Lung (tissue), 12 donors: ENCODE results near the gene TBC1D4. TPM values are rescaled to one million over a fixed set of nuclear protein-coding genes. Genes with fewer than 3 reads are reported as not detected.
A peak's percentile ranks its signal among the peaks of the same experiment; 100 is the strongest.

Source experiments
- ATAC-seq: fragments of 200-7000 bp; cut with Tn5 transposase; one replicate; pipeline ENCODE4 v1.9.1; 2020; ENCODE audit warnings: moderate number of reproducible peaks; ENCODE audit not compliant: insufficient read depth, low FRiP score
- DNase-seq, 3 donors: peaks; one replicate each; pipeline ENCODE4 v3.0.0-alpha.2; 2013 to 2017
- H3K27ac ChIP-seq, 2 donors: one replicate each; pipeline ENCODE4 v1.5.1; 2013; ENCODE audit warnings: mild to moderate bottlenecking in 2 of 2, moderate library complexity in 2 of 2, control low read depth in 1 of 2, inconsistent platforms in 1 of 2, low read depth in 1 of 2, low read length in 1 of 2
- H3K27me3 ChIP-seq, 3 donors: one replicate each; pipeline ENCODE4 v1.5.1; 2013; ENCODE audit warnings: low read length in 2 of 3; ENCODE audit not compliant: control insufficient read depth in 3 of 3, insufficient read depth in 3 of 3
- H3K36me3 ChIP-seq, 4 donors: one replicate each; pipeline ENCODE4 v1.5.1; 2013; ENCODE audit warnings: low read length in 4 of 4, mild to moderate bottlenecking in 1 of 4, moderate library complexity in 1 of 4; ENCODE audit not compliant: control insufficient read depth in 4 of 4, insufficient read depth in 4 of 4
- H3K4me1 ChIP-seq, 5 donors: one replicate each; pipeline ENCODE4 v1.5.1; 2013; ENCODE audit warnings: low read length in 5 of 5, mild to moderate bottlenecking in 2 of 5, moderate library complexity in 1 of 5; ENCODE audit not compliant: control insufficient read depth in 5 of 5, insufficient read depth in 5 of 5
- H3K4me3 ChIP-seq: one replicate; pipeline ENCODE4 v1.5.1; 2013; ENCODE audit warnings: mild to moderate bottlenecking, control low read depth, moderate library complexity
- H3K9ac ChIP-seq, 2 donors: one replicate each; pipeline ENCODE4 v1.5.1; 2013; ENCODE audit warnings: low read length in 2 of 2, control low read depth in 1 of 2; ENCODE audit not compliant: insufficient read depth in 1 of 2
- H3K9me3 ChIP-seq, 4 donors: one replicate each; pipeline ENCODE4 v1.5.1; 2013; ENCODE audit warnings: low read length in 3 of 4, mild to moderate bottlenecking in 1 of 4, moderate library complexity in 1 of 4; ENCODE audit not compliant: control insufficient read depth in 4 of 4, insufficient read depth in 3 of 4
- CTCF ChIP-seq: IDR thresholded peaks from 2 replicates; pipeline ENCODE4 v1.5.1; 2012; ENCODE audit warnings: mild to moderate bottlenecking; ENCODE audit errors: control extremely low read depth, extremely low read depth
- WGBS, 2 donors: extraction: QIAGEN DNeasy Blood & Tissue Kit; methylation state at CpG; one replicate each; pipeline ENCODE4 v1.1.7; 2013; 5-methylcytosine and 5-hydroxymethylcytosine counted together
- polyA plus RNA-seq, 2 donors: library from polyadenylated mRNA; stranded (reverse); fragments of 200-250 nt; gene quantifications; one replicate each; pipeline ENCODE4 v1.2.1, GENCODE V29; 2013
- total RNA-seq, 2 donors: library from RNA; depleted of rRNA in 1 of 2; stranded (reverse); fragments of >200 nt in 1 of 2; gene quantifications; one replicate each; pipeline ENCODE4 v1.2.1, GENCODE V29; 2014 to 2021
- donor health status: control.
- donor health status: control.
- donor health status: Bipolar disorder and iron deficiency.
- donor health status: healthy.
- donor health status: DM: yes; HTN: yes; CAD: no.

Gene TBC1D4
- total and polyA plus RNA-seq, 4 donors: 4.3 to 26.4 (median 14.0) TPM

GRCh38 chr13:75318138-75318833 lies 163.7 kb downstream of the TBC1D4 start:
- no peak for TF ChIP-seq CTCF

GRCh38 chr13:75316427-75316826 lies 165.5 kb downstream of the TBC1D4 start:
- DNase-seq (peak in 1 of 3 donors; percentile 19), ATAC-seq (no peak)
- Histone ChIP-seq H3K4me3 (no peak overlapping the region), H3K9ac (no peak overlapping the region), H3K36me3 (peaks cover 0 to 10% (median 5%) of the 10 kb centered on the region in 4 donors), H3K4me1 (peaks cover 0 to 12% (median 4%) of the 10 kb centered on the region in 5 donors), H3K27ac (no peak overlapping the region), H3K27me3 (no peaks in the 10 kb centered on the region), H3K9me3 (no peaks in the 10 kb centered on the region)
- no peak for TF ChIP-seq CTCF
- WGBS, 2 donors: 28% methylated on average over 1 of the region's 1 CpG

More at GRCh38 chr13:75318138-75318833, 163.7 kb downstream of the TBC1D4 start:
- WGBS, 2 donors: 89 to 90% methylated on average over 2 of the region's 2 CpGs
- H3K4me1 ChIP-seq: peaks cover 0 to 12% (median 4%) of the 10 kb centered on the region in 5 donors
- ATAC-seq (no peak), DNase-seq (no peak)
- H3K9ac ChIP-seq: no peak overlapping the region
- H3K9me3 ChIP-seq: no peaks in the 10 kb centered on the region
- no peak overlapping the region for H3K27ac ChIP-seq
- H3K36me3 ChIP-seq: peaks cover 0 to 2% (median 1%) of the 10 kb centered on the region in 4 donors
- no peak overlapping the region for H3K4me3 ChIP-seq
- no peaks in the 10 kb centered on the region for H3K27me3 ChIP-seq

- DNase-seq: peak in 1 of 3 donors; percentile 23
- peaks cover 4 to 22% (median 8%) of the 10 kb centered on the region in 4 donors for H3K36me3 ChIP-seq
- TF ChIP-seq CTCF: no peak
- WGBS, 2 donors: 74 to 86% methylated on average over 2 of the region's 2 CpGs
- H3K9ac ChIP-seq: no peak overlapping the region
- no peak for ATAC-seq
- H3K4me3 ChIP-seq: no peak overlapping the region
- H3K27me3 ChIP-seq: no peaks in the 10 kb centered on the region
- H3K9me3 ChIP-seq: no peaks in the 10 kb centered on the region
- H3K27ac ChIP-seq: no peak overlapping the region
- H3K4me1 ChIP-seq: peaks cover 0 to 12% (median 2%) of the 10 kb centered on the region in 5 donors
Measured at GRCh38 chr13:75312884-75313520, 169.0 kb downstream of the TBC1D4 start.
